K562 (cell line): ENCODE data around the gene LGALS3BP. TPM values are rescaled to one million over a fixed set of nuclear protein-coding genes. Genes with fewer than 3 reads are reported as not detected.

Source experiments
- ATAC-seq: fragments of 200-7000 bp; cut with Tn5 transposase; 3 replicates; pipeline ENCODE4 v1.9.1; 2020; ENCODE audit warnings: moderate library complexity
- BruUV-seq: library from RNA; stranded (reverse); fragments of 400-500 nt; replicated peaks from 2 replicates; lab custom pipeline; 2021; lab: Mats Ljungman, UMichigan
- CTCF ChIA-PET: fragments of 300-600 bp; formaldehyde crosslinking; extraction: SDS; loops from one replicate; lab custom pipeline; 2021; ENCODE audit warnings: low intra/inter-chr PET ratio; lab: Yijun Ruan, JAX
- POLR2A ChIA-PET: fragments of 300-600, 350-650 bp; sonication (Branson Sonifier 250); formaldehyde crosslinking; extraction: SDS; loops from one replicate; lab custom pipeline; 2021; ENCODE audit warnings: antibody characterized with exemption, inconsistent platforms; lab: Yijun Ruan, JAX
- DNase-seq, 4 experiments: peaks; one replicate each; pipeline versions ENCODE4 v3.0.0 to v3.0.0-alpha.2; 2011 to 2018; ENCODE audit warnings: low spot score in 3 of 4, mixed read lengths in 3 of 4; ENCODE audit errors: extremely low read depth in 1 of 4
- FAIRE-seq: peaks from 2 replicates; lab custom pipeline; 2011; peaks lifted over from hg19 to GRCh38; lab: Jason Lieb, UNC
- H2AFZ ChIP-seq: 2 replicates; pipeline ENCODE4 v1.6.0; 2011; ENCODE audit warnings: low read depth, low read length, control low read depth, inconsistent platforms
- H3K27ac ChIP-seq: fragments of 200-600 bp; 3 replicates; pipeline ENCODE4 v1.8.0; 2011; ENCODE audit warnings: low read depth, mild to moderate bottlenecking, control low read depth, inconsistent platforms, low read length, moderate library complexity, mixed read lengths; ENCODE audit errors: extremely low read depth
- H3K27me3 ChIP-seq, 2 experiments: fragments of 300-600 bp in 1 of 2; 2 replicates in 1 of 2; 3 replicates in 1 of 2; pipeline versions ENCODE4 v1.6.0 to v1.8.0; 2011; ENCODE audit warnings: inconsistent platforms in 2 of 2, low read length in 2 of 2, mild to moderate bottlenecking in 1 of 2, mixed read lengths in 1 of 2, moderate library complexity in 1 of 2; ENCODE audit not compliant: control insufficient read depth in 2 of 2, insufficient read depth in 2 of 2
- H3K36me3 ChIP-seq: fragments of 300-600 bp; 3 replicates; pipeline ENCODE4 v1.8.0; 2011; ENCODE audit warnings: mild to moderate bottlenecking, low read length, inconsistent platforms; ENCODE audit not compliant: control insufficient read depth, insufficient read depth
- H3K4me1 ChIP-seq, 2 experiments: fragments of 200-600 bp in 1 of 2; replicated peaks in 1 of 2; 2 replicates in 1 of 2; 3 replicates in 1 of 2; pipeline versions ENCODE4 v1.5.1 to v1.8.0; 2011; ENCODE audit warnings: inconsistent platforms in 2 of 2, low read length in 2 of 2, mild to moderate bottlenecking in 1 of 2, mixed read lengths in 1 of 2, moderate library complexity in 1 of 2; ENCODE audit not compliant: control insufficient read depth in 2 of 2, insufficient read depth in 2 of 2
- H3K4me2 ChIP-seq: 2 replicates; pipeline ENCODE4 v1.6.1; 2011; ENCODE audit warnings: low read length, control low read depth, inconsistent platforms, mixed read lengths; ENCODE audit not compliant: insufficient read depth
- H3K4me3 ChIP-seq: fragments of 200-600 bp; sonication (generic), shearing (Covaris generic); 2 replicates; pipeline ENCODE4 v1.5.1; 2016; ENCODE audit warnings: control low read depth, inconsistent platforms
- H3K79me2 ChIP-seq: fragments of 200-600 bp; 3 replicates; pipeline ENCODE4 v1.8.0; 2011; ENCODE audit warnings: low read length, inconsistent platforms; ENCODE audit not compliant: control insufficient read depth, insufficient read depth
- H3K9ac ChIP-seq, 2 experiments: 2 replicates each; pipeline versions ENCODE4 v1.6.0 to v1.6.1; 2011; ENCODE audit warnings: low read depth in 2 of 2, low read length in 2 of 2, control low read depth in 1 of 2, inconsistent platforms in 1 of 2, mild to moderate bottlenecking in 1 of 2, mixed read lengths in 1 of 2; ENCODE audit not compliant: insufficient read depth in 1 of 2
- H3K9me1 ChIP-seq: one replicate; pipeline ENCODE4 v1.6.0; 2011; ENCODE audit warnings: inconsistent platforms, mild to moderate bottlenecking, low read length, moderate library complexity; ENCODE audit not compliant: control insufficient read depth, insufficient read depth
- H3K9me3 ChIP-seq: replicated peaks from 2 replicates; pipeline ENCODE4 v1.5.1; 2011; ENCODE audit warnings: low read depth, low read length, inconsistent platforms; ENCODE audit not compliant: control insufficient read depth, insufficient read depth
- H4K20me1 ChIP-seq: replicated peaks from 2 replicates; pipeline ENCODE4 v1.6.1; 2011; ENCODE audit warnings: low read length, inconsistent platforms, mixed read lengths; ENCODE audit not compliant: control insufficient read depth, insufficient read depth
- ATF6 ChIP-seq: sonication (generic); formaldehyde crosslinking; IDR thresholded peaks from 2 replicates; pipeline ENCODE4 v1.4.0; 2020; ENCODE audit warnings: mild to moderate bottlenecking, missing genetic modification reagents
- GABPB2 ChIP-seq: fragments of 250-450 bp; sonication (Bioruptor Pico); conservative IDR thresholded peaks from 2 replicates; pipeline ENCODE4 v1.5.1; 2021; ENCODE audit warnings: mild to moderate bottlenecking
- HCFC1 ChIP-seq: IDR thresholded peaks from 2 replicates; pipeline ENCODE4 v1.6.1; 2012; ENCODE audit warnings: low read depth, low read length, improper control_type of control experiment
- HSF4 ChIP-seq: fragments of 250-450 bp; sonication (Bioruptor Pico); IDR thresholded peaks from 2 replicates; pipeline ENCODE4 v2.1.2; 2022; ENCODE audit warnings: mild to moderate bottlenecking, moderate library complexity, borderline replicate concordance
- JUN ChIP-seq, 2 experiments: sonication (generic) in 1 of 2; formaldehyde crosslinking in 1 of 2; IDR thresholded peaks; 2 replicates each; pipeline versions ENCODE4 v1.6.1 to v1.8.0; 2012 to 2022; ENCODE audit warnings: borderline replicate concordance in 2 of 2, mild to moderate bottlenecking in 2 of 2, improper control_type of control experiment in 1 of 2, low read depth in 1 of 2, low read length in 1 of 2, missing genetic modification reagents in 1 of 2
- JUND ChIP-seq, 2 experiments: IDR thresholded peaks; 2 replicates in 1 of 2; 3 replicates in 1 of 2; pipeline ENCODE4 v1.6.1; 2011; ENCODE audit warnings: borderline replicate concordance in 2 of 2, low read depth in 2 of 2, low read length in 2 of 2, improper control_type of control experiment in 1 of 2, missing biosample characterization in 1 of 2, missing genetic modification characterization in 1 of 2, missing genetic modification reagents in 1 of 2
- KAT8 ChIP-seq: fragments of 450-650 bp; IDR thresholded peaks from 2 replicates; pipeline ENCODE4 v1.6.1; 2016; ENCODE audit warnings: low read depth, mild to moderate bottlenecking
- KDM4B ChIP-seq, 2 experiments: fragments of 450-650 bp in 1 of 2; sonication (generic) in 1 of 2; IDR thresholded peaks; 2 replicates each; pipeline ENCODE4 v1.6.1; 2016 to 2017; ENCODE audit warnings: borderline replicate concordance in 2 of 2, antibody characterized with exemption in 1 of 2, low read depth in 1 of 2, mild to moderate bottlenecking in 1 of 2
- TAF15 ChIP-seq: fragments of 200-400 bp; formaldehyde crosslinking; IDR thresholded peaks from 2 replicates; pipeline ENCODE4 v1.6.1; 2017; ENCODE audit warnings: mild to moderate bottlenecking, low read depth, low read length, moderate library complexity
- TCF3 ChIP-seq: sonication (generic); formaldehyde crosslinking; IDR thresholded peaks from 2 replicates; pipeline ENCODE4 v1.4.0; 2020; ENCODE audit warnings: mild to moderate bottlenecking, missing genetic modification reagents
- USF1 ChIP-seq: sonication (generic); formaldehyde crosslinking; IDR thresholded peaks from 2 replicates; pipeline ENCODE4 v1.9.0; 2022; ENCODE audit warnings: mild to moderate bottlenecking, missing genetic modification reagents
- ZFP36 ChIP-seq: fragments of 150-350 bp; IDR thresholded peaks from 2 replicates; pipeline ENCODE4 v1.6.1; 2018; ENCODE audit warnings: low read length, low read depth; ENCODE audit not compliant: partially characterized antibody
- ZNF589 ChIP-seq: fragments of 200-800 bp; sonication (Bioruptor generic); IDR thresholded peaks from 2 replicates; pipeline ENCODE4 v1.6.1; 2016; ENCODE audit warnings: low read depth, missing genetic modification characterization, missing compliant biosample characterization
- WGBS: fragments of 100-300 bp; shearing (Covaris generic); methylation state at CpG from one replicate; pipeline ENCODE4 v1.1.6; 2016; ENCODE audit warnings: low coverage, mixed read lengths; ENCODE audit not compliant: insufficient coverage; ENCODE audit errors: missing lambda C conversion rate; 5-methylcytosine and 5-hydroxymethylcytosine counted together
- in situ Hi-C: fragments of 300-500 bp; cut with MboI; formaldehyde crosslinking; loops from 4 replicates; pipeline ENCODE4 v1.15.0; 2018; ENCODE audit warnings: inconsistent platforms, mixed read lengths
- intact Hi-C: fragments of 100-400 bp; cut with micrococcal nuclease; formaldehyde crosslinking; loops from 2 replicates; pipeline ENCODE4 v1.14.2; 2022
- polyA plus RNA-seq, 8 experiments: library from polyadenylated mRNA; depleted of rRNA in 4 of 8; stranded (reverse) in 5 of 8; unstranded in 3 of 8; fragments of >200 nt; fragmentation: Nextera tagmentation in 2 of 8; fragmentation: Illumina TruSeq in 1 of 8; extraction: Ambion mirVana in 2 of 8; extraction: Trizol in 1 of 8; gene quantifications; 2 replicates each; pipeline versions ENCODE4 v1.2.1 to v1.2.3, GENCODE V29; 2011 to 2014; ENCODE audit warnings: inconsistent platforms in 1 of 8, missing spikeins in 1 of 8
- total RNA-seq, 7 experiments: library from RNA; depleted of rRNA in 6 of 7; stranded (reverse); fragments of >200 nt in 6 of 7; fragmentation: Illumina TruSeq in 2 of 7; extraction: Trizol in 2 of 7; gene quantifications; 2 replicates each; pipeline versions ENCODE4 v1.2.1 to v1.2.3, GENCODE V29; 2011 to 2021; ENCODE audit warnings: low replicate concordance in 1 of 7

The LGALS3BP gene
- total and polyA plus RNA-seq, 9 of the 15 experiments (the other 6 are each of a cell fraction or from before 2014, with no cell fraction given), result 0.39 to 5.3 (median 3.2) TPM

- TF ChIP-seq JUN (IDR thresholded peaks at IDR 0.05; ENCODE audit: borderline replicate concordance, low read depth, low read length) (peak; percentile 44; the same call in 1 of the 2 replicates), JUN (CRISPR knock-in tag; IDR thresholded peaks at IDR 0.05; ENCODE audit: borderline replicate concordance) (no peak), ZFP36 (peak; percentile 79), JUND (IDR thresholded peaks at IDR 0.05; ENCODE audit: borderline replicate concordance, low read depth, low read length) (no peak), JUND (tag; IDR thresholded peaks at IDR 0.05; ENCODE audit: borderline replicate concordance, low read depth, low read length) (no peak), TAF15 (no peak)
These were observed 46.4 kb downstream of the LGALS3BP start (continued) for GRCh38 chr17:78933025-78933958.

- POLR2A ChIA-PET, result no interaction called here
- Histone ChIP-seq H3K79me2 (no peaks in the 10 kb centered on the region), H3K9me3 (no peaks in the 10 kb centered on the region), H3K4me1 (peaks cover 0 to 11% of the 10 kb centered on the region in 2 experiments; a peak in 1 of 5 replicates), H3K9ac (no peak overlapping the region), H3K9me1 (no peaks in the 10 kb centered on the region), H3K27ac (no peak overlapping the region), H4K20me1 (peaks cover 11% of the 10 kb centered on the region; the same call in 1 of the 2 replicates), H3K36me3 (no peaks in the 10 kb centered on the region), H2AFZ (no peak overlapping the region), H3K4me3 (no peak overlapping the region), H3K27me3 (peaks cover 54 to 81% of the 10 kb centered on the region in 2 experiments), H3K4me2 (no peak overlapping the region)
- in situ Hi-C loops, result no loop called here
- 1% methylated on average over 30 of the region's 31 CpGs for WGBS
- intact Hi-C loops, result no loop called here
- DNase-seq, result no peak
- CTCF ChIA-PET, result no interaction called here
- no peak for ATAC-seq
- BruUV-seq, result no TSS peak
- no peak for FAIRE-seq
- TF ChIP-seq KDM4B (IDR thresholded peaks at IDR 0.05; ENCODE audit: borderline replicate concordance in 2 of 2, low read depth in 1 of 2), result no peak
- no peak for TF ChIP-seq KAT8
- TF ChIP-seq HSF4 (CRISPR knock-in tag), result no peak
- no peak for TF ChIP-seq USF1
- no peak for TF ChIP-seq ZNF589 (CRISPR knock-in tag)
- TF ChIP-seq GABPB2 (CRISPR knock-in tag), result no peak
- TF ChIP-seq ATF6, result no peak
- no peak for TF ChIP-seq TCF3 (CRISPR knock-in tag)
- no peak for TF ChIP-seq HCFC1
These were observed 49.6 kb downstream of the LGALS3BP start for GRCh38 chr17:78929908-78930775.
